ENCODE measurements around the gene RHBDL3. TPM values are rescaled to one million over a fixed set of nuclear protein-coding genes. Genes with fewer than 3 reads are reported as not detected.

The RHBDL3 gene
- total RNA-seq, 3 donors from 2014 or later (not counting 1 experiment from before 2014, with no cell fraction given) = 0.14 to 0.21 TPM; not detected in 1

- ATAC-seq (no peak), DNase-seq (no peak)
- Mint-ChIP-seq H3K9me3 (no peaks in the 10 kb centered on the region), H3K27ac (no peak overlapping the region), H3K27me3 (ENCODE audit: low read depth in 2 of 2) (no peaks in the 10 kb centered on the region), H3K4me1 (peaks cover 15 to 18% of the 10 kb centered on the region in 2 donors), H3K36me3 (no peaks in the 10 kb centered on the region), H3K4me3 (no peak overlapping the region)
- WGBS (ENCODE audit: insufficient coverage) = 92% methylated on average over 3 of the region's 4 CpGs
- Histone ChIP-seq H3K4me1 (ENCODE audit: control insufficient read depth, insufficient read depth, low read length) (peaks cover 14% of the 10 kb centered on the region), H3K9me3 (ENCODE audit: control insufficient read depth, insufficient read depth, low read length) (no peaks in the 10 kb centered on the region), H3K27me3 (ENCODE audit: control insufficient read depth, insufficient read depth, low read length) (no peaks in the 10 kb centered on the region), H3K36me3 (ENCODE audit: control insufficient read depth, insufficient read depth, low read length) (peaks cover 29% of the 10 kb centered on the region), H3K27ac (ENCODE audit: low read length) (no peak overlapping the region), H3K4me3 (ENCODE audit: low read length) (no peak overlapping the region)
- TF ChIP-seq CTCF (IDR thresholded peaks at IDR 0.05) = no peak
- intact Hi-C loops (cut with micrococcal nuclease) = no loop called here
Measured at GRCh38 chr17:32335687-32336086, 70.1 kb downstream of the RHBDL3 start.

- WGBS (ENCODE audit: insufficient coverage) = 0% methylated on average over 13 of the region's 13 CpGs
- H3K27ac ChIP-seq (ENCODE audit: low read length) = peak overlapping the region; percentile 88
- no peak for TF ChIP-seq CTCF (IDR thresholded peaks at IDR 0.05)
- Mint-ChIP-seq H3K36me3 (no peaks in the 10 kb centered on the region), H3K27ac (peak overlapping the region; percentile 84 to 96), H3K27me3 (ENCODE audit: low read depth in 2 of 2) (no peaks in the 10 kb centered on the region), H3K4me3 (peak overlapping the region; percentile 94), H3K4me1 (peaks cover 25 to 27% of the 10 kb centered on the region in 2 donors), H3K9me3 (no peaks in the 10 kb centered on the region)
- H3K4me1 ChIP-seq (ENCODE audit: control insufficient read depth, insufficient read depth, low read length) = peaks cover 21% of the 10 kb centered on the region
- intact Hi-C loops (cut with micrococcal nuclease) = loop anchor here (1.0 kb wide), 1 partner anchor 9 kb away; the partner anchor contains the start of gene ZNF207
- no peaks in the 10 kb centered on the region for H3K9me3 ChIP-seq (ENCODE audit: control insufficient read depth, insufficient read depth, low read length)
- H3K36me3 ChIP-seq (ENCODE audit: control insufficient read depth, insufficient read depth, low read length) = peaks cover 16% of the 10 kb centered on the region
- ATAC-seq (peak; percentile 35 to 54 (median 52)), DNase-seq (peak in 1 of 2 donors; percentile 84)
- H3K27me3 ChIP-seq (ENCODE audit: control insufficient read depth, insufficient read depth, low read length) = no peaks in the 10 kb centered on the region
- peak overlapping the region; percentile 91 for H3K4me3 ChIP-seq (ENCODE audit: low read length)
Measured at GRCh38 chr17:32341141-32341856, 75.7 kb downstream of the RHBDL3 start.

GRCh38 chr17:32341857-32342602 lies 76.4 kb downstream of the RHBDL3 start, which contains the start of gene C17orf75:
Gene C17orf75 (minus strand): TSS chr17:32342173. CDS start chr17:32342139, 34 bp downstream.
- Histone ChIP-seq H3K9me3 (ENCODE audit: control insufficient read depth, insufficient read depth, low read length) (no peaks in the 10 kb centered on the region), H3K27ac (ENCODE audit: low read length) (peak within 1 kb of the TSS; percentile 88), H3K4me3 (ENCODE audit: low read length) (peak within 1 kb of the TSS; percentile 91), H3K36me3 (ENCODE audit: control insufficient read depth, insufficient read depth, low read length) (peaks cover 10% of the 10 kb centered on the region), H3K27me3 (ENCODE audit: control insufficient read depth, insufficient read depth, low read length) (no peaks in the 10 kb centered on the region), H3K4me1 (ENCODE audit: control insufficient read depth, insufficient read depth, low read length) (peaks cover 21% of the 10 kb centered on the region)
- 6% methylated on average over 46 of the region's 47 CpGs for WGBS (ENCODE audit: insufficient coverage)
- DNase-seq (peak; percentile 68 to 87), ATAC-seq (peak; percentile 86 to 90 (median 88))
- TF ChIP-seq CTCF (IDR thresholded peaks at IDR 0.05) = no peak
- Mint-ChIP-seq H3K27me3 (ENCODE audit: low read depth in 2 of 2) (no peaks in the 10 kb centered on the region), H3K4me1 (peaks cover 25 to 27% of the 10 kb centered on the region in 2 donors), H3K27ac (peak within 1 kb of the TSS; percentile 84 to 96), H3K36me3 (no peaks in the 10 kb centered on the region), H3K9me3 (no peaks in the 10 kb centered on the region), H3K4me3 (peak within 1 kb of the TSS; percentile 94)
- intact Hi-C loops (cut with micrococcal nuclease) = loop anchor here (1.0 kb wide), 1 partner anchor 8 kb away; the partner anchor contains the start of gene ZNF207

All from natural killer cell (primary cell).